Activated T-cell treated with anti-CD3 and anti-CD28 coated beads, Interleukin-2, amount 50 U/mL, for 4 hours (primary cell): Measurements from ENCODE around the gene NME7. TPM values are rescaled to one million over a fixed set of nuclear protein-coding genes. Genes with fewer than 3 reads are reported as not detected.

Experiments
- ATAC-seq, 2 donors: fragments of 200-7000 bp; cut with Tn5 transposase; one replicate each; pipeline ENCODE4 v1.10.0; 2021
- DNase-seq: peaks from one replicate; pipeline ENCODE4 v3.0.0-alpha.2; 2020
- H3K27me3 Mint-ChIP-seq: one replicate; pipeline ENCODE4 v1.8.0; 2021; ENCODE audit warnings: low read depth, mixed read lengths
- H3K36me3 Mint-ChIP-seq: one replicate; pipeline ENCODE4 v1.8.0; 2022; ENCODE audit warnings: mixed read lengths; ENCODE audit not compliant: insufficient read depth
- H3K4me1 Mint-ChIP-seq: one replicate; pipeline ENCODE4 v1.8.0; 2021; ENCODE audit warnings: low read depth, mixed read lengths
- H3K4me3 Mint-ChIP-seq: one replicate; pipeline ENCODE4 v1.8.0; 2021; ENCODE audit warnings: mild to moderate bottlenecking, moderate library complexity, mixed read lengths
- H3K9me3 Mint-ChIP-seq: one replicate; pipeline ENCODE4 v1.8.0; 2021; ENCODE audit warnings: mixed read lengths
- total RNA-seq, 3 donors: library from RNA; stranded (reverse); gene quantifications; one replicate each; pipeline ENCODE4 v1.2.1, GENCODE V29; 2021

NME7 gene
- total RNA-seq, 3 donors from 2014 or later = 9.0 to 18.5 (median 11.7) TPM

DNA sequence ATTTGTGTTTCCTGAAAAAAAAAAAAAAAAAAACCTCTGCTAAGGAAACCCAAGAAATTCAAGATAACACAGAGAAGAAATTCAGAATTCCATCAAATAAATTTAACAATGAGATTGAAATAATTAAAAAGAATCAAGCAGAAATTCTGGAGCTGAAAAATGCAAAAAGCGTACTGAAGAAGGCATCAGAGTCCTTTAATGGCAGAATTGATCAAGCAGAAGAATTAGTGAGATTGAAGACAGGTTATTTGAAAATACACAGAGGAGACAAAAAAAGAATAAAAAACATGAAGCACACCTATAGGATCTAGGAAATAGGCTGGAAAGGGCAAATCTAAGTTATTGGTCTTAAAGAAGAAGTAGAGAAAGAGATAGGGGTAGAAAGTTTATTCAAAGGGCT lies 38.2 kb downstream of the NME7 start:
- Mint-ChIP-seq H3K4me3 (no peak overlapping the region), H3K4me1 (peaks cover 13% of the 10 kb centered on the region), H3K27me3 (no peaks in the 10 kb centered on the region), H3K36me3 (peaks cover 24% of the 10 kb centered on the region), H3K9me3 (peaks cover 20% of the 10 kb centered on the region)
- ATAC-seq (no peak), DNase-seq (no peak)

DNA sequence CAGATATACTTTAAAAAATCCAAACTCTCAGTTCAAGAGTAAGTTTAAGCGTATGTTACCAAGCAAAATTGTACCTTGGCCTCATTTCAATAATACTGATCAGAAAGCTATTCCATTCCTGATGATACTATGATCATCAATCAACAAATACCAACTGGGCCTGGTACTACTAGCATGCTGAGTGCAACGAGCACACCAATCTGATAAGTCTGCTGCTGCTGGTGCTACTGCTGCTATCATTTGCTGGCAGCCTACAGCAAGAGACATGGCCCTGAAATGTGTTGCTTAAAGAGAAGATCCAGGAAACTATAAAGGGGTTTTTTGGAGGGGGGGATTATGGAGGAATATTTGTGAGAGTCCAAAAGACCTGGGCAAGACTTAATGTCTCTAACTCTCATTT lies 39.7 kb downstream of the NME7 start:
- DNase-seq (no peak), ATAC-seq (no peak)
- peaks cover 10% of the 10 kb centered on the region for H3K4me1 Mint-ChIP-seq
- H3K9me3 Mint-ChIP-seq = peaks cover 17% of the 10 kb centered on the region
- H3K27me3 Mint-ChIP-seq = no peaks in the 10 kb centered on the region
- H3K36me3 Mint-ChIP-seq = peaks cover 25% of the 10 kb centered on the region
- no peak overlapping the region for H3K4me3 Mint-ChIP-seq

DNA sequence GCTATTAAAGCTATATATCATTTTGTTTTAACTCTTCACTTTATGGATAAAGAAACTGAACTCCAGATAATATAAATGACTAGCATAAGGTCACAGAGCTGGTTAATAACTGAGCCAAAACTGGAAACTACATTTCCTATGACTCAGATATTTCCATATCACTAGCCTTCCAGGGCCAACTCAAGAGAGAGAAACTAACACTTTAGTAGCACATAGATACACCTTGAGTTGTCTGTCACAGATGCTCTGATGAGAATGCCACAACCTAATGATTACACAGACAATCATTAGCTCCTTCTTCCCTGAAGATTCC lies 40.7 kb downstream of the NME7 start:
- H3K4me3 Mint-ChIP-seq = no peak overlapping the region
- ATAC-seq = peak; percentile 78 to 81

DNA sequence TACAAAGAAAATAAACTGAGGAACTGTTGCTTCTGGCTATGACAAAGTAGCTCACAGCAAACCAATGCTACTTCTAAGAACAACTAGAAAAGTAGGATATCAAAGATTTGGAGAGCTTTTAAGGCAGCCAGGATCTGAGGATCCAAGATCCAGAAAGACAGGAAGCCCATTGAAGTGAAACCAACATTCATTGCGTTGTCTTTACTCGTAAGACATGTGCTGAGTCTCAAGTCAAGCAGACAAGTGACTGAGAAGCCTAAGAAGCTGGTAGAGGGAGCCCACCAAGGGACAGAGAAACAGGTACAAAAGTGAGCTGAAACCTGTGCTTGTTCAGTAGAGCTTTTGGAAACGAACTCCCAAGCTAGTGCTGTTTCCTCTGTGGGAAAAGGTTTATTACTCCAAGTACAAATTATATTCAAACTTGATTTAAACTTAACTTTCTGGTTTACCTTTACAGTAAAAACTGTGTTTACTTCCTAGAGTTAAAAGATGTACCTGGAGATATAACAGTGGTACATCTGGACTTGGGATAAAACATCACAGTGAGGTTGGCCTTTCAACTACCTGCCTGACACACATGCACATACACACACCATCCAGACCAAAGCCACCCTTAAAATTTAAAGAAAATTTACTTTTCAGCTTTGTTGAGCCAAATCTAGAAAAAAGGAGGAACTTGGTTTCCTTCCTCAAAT lies 41.2 kb downstream of the NME7 start:
- Mint-ChIP-seq H3K9me3 (peaks cover 17% of the 10 kb centered on the region), H3K27me3 (no peaks in the 10 kb centered on the region), H3K4me1 (peaks cover 10% of the 10 kb centered on the region), H3K4me3 (no peak overlapping the region), H3K36me3 (peaks cover 28% of the 10 kb centered on the region)
- no peak for DNase-seq
- ATAC-seq = peak in 1 of 2 donors; percentile 25

More for the DNA sequence above, 40.7 kb downstream of the NME7 start:
- Mint-ChIP-seq H3K4me1 (peaks cover 10% of the 10 kb centered on the region), H3K36me3 (peaks cover 27% of the 10 kb centered on the region), H3K27me3 (no peaks in the 10 kb centered on the region), H3K9me3 (peaks cover 17% of the 10 kb centered on the region)
- DNase-seq = no peak

DNA sequence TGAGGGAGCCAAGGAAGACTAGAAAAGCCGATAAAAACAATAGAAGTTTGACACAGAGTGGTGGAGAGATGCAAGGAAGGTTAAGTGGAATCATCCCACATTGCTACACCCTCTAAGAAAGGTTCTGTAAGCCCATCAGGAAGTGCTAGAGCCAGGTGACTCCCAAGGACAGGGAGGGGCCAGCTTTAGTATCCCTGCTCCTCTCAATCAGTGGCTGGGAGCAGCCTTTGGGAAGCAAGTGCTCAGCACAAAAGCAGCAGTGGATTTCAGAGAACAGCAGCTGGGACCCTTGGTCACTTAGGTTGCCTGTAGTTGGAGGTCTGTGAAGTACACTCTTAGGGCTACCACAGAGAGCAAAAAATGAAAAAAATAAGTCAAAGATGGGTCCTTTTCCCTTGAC lies 42.5 kb downstream of the NME7 start:
- DNase-seq = no peak
- no peak for ATAC-seq

DNA sequence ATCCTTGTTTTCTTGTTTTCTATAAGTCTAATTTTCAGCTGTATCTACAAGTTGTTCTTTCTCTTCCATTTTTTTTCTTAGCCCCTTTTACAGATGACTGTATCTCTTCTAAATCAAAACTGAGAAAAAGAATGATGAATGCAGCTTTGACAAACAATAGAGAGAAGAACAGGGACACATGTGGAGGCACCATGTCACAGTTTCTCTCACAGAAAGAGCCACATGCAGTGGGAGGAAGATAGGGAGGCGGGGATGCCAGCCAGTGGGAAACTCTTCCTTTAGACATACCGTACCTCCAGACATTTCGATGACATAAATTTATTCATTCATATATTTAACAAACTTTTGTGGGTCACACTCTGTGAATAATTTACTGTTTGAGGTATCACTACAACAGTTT lies 45.5 kb downstream of the NME7 start:
- Mint-ChIP-seq H3K36me3 (peaks cover 20% of the 10 kb centered on the region), H3K27me3 (no peaks in the 10 kb centered on the region), H3K9me3 (no peaks in the 10 kb centered on the region), H3K4me3 (no peak overlapping the region), H3K4me1 (peaks cover 6% of the 10 kb centered on the region)
- no peak for DNase-seq
- ATAC-seq = no peak

More for the DNA sequence above, 42.5 kb downstream of the NME7 start:
- H3K27me3 Mint-ChIP-seq = no peaks in the 10 kb centered on the region
- peaks cover 12% of the 10 kb centered on the region for H3K9me3 Mint-ChIP-seq
- peaks cover 22% of the 10 kb centered on the region for H3K36me3 Mint-ChIP-seq
- peaks cover 10% of the 10 kb centered on the region for H3K4me1 Mint-ChIP-seq
- no peak overlapping the region for H3K4me3 Mint-ChIP-seq

DNA sequence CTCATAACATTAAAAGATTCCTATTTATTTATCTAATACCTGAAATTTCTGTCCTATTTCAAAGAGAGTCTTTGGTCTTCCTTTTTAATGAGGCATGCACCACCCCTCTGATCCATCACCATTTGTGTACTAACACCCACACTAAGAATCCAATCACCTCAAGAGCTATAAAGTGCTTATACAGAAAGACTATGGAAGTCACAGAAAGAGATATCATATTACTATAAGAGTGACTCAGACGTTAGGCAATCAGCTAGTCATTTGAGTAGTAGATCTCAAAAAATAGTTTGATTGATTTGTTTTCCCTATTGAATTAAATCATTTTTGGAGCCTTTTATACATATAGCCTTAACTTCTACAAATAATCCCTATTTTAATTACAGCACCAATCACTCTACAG lies 46.1 kb downstream of the NME7 start:
- ATAC-seq (peak in 1 of 2 donors; percentile 48), DNase-seq (no peak)
- Mint-ChIP-seq H3K9me3 (no peaks in the 10 kb centered on the region), H3K4me3 (no peak overlapping the region), H3K27me3 (no peaks in the 10 kb centered on the region), H3K4me1 (peaks cover under 1% of the 10 kb centered on the region), H3K36me3 (peaks cover 20% of the 10 kb centered on the region)

DNA sequence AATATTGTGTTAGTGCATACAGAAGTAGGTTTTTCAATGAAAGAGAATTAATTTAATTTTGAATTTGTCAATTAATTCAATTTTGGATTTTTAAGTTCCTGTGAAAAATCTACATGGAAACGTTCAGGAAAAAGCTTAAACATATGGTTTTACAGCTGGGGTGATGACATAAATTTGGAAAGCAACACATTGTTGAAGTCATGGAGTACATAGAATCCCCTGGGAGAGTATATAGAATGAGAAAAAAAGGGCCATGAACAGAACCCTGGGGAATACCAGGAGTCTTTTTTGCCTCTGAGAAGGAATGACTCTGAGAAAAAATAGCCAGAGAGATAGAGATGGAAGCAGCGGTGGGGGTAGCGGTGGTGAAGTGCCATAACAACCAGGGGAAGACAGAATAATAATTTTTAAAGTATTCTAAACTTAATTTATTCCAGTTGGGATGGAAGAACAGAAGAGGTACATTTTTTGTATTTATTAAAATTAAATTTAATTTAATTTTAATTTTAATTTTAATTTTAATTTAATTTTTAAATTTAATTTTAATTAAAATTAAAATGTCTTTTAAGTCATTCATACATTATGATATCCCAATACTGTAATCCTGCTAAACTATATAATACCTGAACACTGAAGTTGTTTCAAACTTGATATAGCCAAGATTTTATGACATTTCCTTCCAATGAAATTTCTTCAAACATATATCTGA lies 48.9 kb downstream of the NME7 start:
- Mint-ChIP-seq H3K4me3 (no peak overlapping the region), H3K9me3 (no peaks in the 10 kb centered on the region), H3K4me1 (no peaks in the 10 kb centered on the region), H3K36me3 (peaks cover 18% of the 10 kb centered on the region), H3K27me3 (no peaks in the 10 kb centered on the region)
- no peak for ATAC-seq
- no peak for DNase-seq

DNA sequence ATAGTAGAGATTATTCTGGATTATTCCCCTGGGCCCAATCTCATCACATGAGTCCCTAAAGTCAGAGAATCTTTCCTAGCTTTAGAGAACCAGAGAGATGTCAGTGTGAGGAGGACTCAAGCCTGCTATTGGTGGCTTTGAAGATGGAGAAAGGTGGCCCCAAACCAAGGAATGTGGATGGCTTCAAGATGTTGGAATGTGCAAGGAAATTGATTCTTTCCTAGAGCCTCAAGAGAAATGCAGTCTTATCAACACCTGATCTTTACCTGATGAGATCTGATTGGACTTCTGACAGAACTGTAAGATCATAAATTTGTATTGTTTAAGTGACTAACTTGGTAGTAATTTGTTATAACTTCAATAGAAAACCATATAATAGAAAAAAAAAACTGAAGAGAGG lies 51.0 kb downstream of the NME7 start:
- Mint-ChIP-seq H3K27me3 (no peaks in the 10 kb centered on the region), H3K9me3 (no peaks in the 10 kb centered on the region), H3K4me3 (no peak overlapping the region), H3K4me1 (peaks cover 9% of the 10 kb centered on the region), H3K36me3 (peaks cover 13% of the 10 kb centered on the region)
- ATAC-seq (no peak), DNase-seq (no peak)

DNA sequence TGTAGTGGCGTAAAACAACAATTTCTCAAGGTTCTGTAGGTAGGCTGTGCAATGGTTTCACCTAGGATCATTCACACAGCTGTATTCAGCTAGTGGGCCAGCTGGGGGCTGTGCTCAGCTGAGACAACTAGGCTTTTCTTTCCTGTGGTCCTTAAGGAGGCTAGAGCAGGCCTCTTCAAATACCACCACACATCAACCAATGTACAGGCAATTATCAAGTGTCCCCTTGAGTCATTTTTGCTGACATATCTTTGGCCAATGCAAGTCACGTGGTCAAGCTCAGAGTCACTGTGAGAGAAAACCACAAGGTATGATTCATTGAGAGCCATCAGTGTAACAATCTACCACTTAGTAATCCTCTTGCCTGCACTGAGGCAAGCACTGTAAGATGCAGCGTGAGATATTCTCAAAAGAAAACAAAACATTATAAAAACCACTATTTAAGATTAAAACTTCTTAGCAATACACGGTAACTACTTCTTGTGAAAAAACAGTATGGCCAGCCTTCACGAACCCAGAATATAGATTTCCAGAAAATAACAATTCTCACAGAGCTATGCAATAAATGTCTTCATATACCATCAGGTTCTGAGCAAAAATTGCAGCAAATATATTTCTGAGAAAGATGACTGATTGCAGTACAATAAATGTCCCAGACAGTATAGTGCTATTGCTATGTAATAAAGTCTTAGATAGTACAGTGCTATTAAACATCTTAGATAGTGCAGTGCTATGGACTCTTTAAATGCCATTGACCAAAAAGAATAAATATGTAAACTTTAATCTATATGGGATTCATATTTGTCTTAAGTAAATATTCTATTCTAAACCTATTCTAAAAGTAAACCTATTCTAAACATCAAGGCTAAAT lies 55.3 kb downstream of the NME7 start:
- ATAC-seq (peak; percentile 92 to 98), DNase-seq (peak; percentile 6)
- H3K9me3 Mint-ChIP-seq = no peaks in the 10 kb centered on the region
- peaks cover 11% of the 10 kb centered on the region for H3K36me3 Mint-ChIP-seq
- peaks cover 17% of the 10 kb centered on the region for H3K4me1 Mint-ChIP-seq
- H3K4me3 Mint-ChIP-seq = no peak overlapping the region
- no peaks in the 10 kb centered on the region for H3K27me3 Mint-ChIP-seq

DNA sequence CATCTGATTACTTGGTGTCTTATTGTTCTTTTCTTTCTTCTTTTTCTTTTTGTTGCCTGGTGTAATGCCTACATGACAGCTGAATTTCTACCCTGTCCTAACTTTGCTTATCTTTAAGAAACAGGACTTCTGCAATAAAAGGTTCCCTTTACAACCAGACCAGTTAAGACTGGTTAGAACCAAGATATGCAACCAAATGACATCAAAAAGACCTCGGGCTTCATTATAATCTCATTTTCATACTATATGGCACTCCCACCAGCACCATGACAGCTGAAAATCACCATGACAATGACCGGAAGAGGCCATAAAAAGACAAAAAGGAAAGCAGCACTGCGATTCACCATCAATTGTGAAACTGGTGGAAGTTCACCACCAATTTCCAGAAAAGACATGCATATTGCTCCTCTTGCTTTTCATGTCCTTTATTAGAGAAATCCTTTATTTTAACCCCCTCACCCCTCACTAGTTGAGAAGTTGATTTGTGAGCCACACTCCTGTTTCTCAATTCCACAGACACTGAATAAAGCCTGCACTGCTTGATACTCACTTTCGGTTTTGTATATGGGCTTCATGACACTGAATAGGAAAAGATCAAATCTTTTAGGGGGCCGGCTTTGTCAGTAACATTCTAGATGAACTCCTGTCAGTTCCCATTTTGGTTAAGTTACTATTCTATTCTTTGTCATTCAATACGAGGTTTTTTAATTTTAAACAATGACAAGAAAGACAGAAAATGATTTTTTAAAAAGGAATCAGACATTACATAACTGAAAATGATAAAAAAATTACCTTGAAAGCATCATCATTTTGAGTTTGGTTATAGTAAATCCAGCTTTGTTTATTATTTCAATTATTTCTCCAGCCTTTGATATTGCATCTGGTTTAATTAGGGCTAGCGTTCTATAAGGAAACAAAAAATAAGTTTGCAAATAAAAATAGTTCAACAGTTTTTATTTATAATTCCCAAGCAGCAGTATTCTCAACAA lies 58.1 kb downstream of the NME7 start:
- Mint-ChIP-seq H3K9me3 (no peaks in the 10 kb centered on the region), H3K27me3 (no peaks in the 10 kb centered on the region), H3K4me3 (peak overlapping the region; percentile 3), H3K36me3 (peaks cover 32% of the 10 kb centered on the region), H3K4me1 (peaks cover 17% of the 10 kb centered on the region)
- no peak for DNase-seq
- ATAC-seq = peak in 1 of 2 donors; percentile 53

DNA sequence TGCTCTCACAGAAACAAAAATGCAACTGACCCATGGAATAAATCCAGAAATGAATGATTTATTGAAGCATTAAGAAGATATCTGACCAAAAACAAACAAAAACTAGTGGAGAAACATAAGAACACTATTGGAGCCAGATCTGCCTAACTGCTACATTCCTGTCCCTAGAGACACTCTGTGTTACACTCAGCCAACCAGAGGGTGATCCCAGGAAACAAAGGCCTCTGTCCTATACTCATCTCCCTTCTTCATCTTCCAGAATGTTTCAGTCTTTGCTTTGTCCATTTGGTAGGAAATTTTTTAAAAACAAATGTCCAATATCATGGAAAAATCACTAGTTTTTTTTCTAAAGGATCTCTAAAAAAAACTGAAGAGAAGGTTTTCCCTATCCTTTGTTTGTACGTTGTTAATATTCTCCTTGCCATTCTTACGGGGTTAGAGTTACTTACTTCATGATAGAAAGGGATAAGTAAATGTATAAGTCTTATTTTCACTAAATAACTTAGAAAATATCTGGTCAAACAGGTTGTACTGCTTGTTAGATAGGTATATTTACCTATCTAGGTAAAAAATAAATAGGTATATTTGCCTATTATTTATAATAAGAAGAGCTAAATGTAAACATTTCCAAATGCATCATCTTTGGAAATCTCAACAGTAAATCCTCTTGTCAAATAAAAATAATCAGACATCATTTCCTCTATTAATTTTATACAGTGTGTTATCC lies 59.1 kb downstream of the NME7 start:
- Mint-ChIP-seq H3K4me1 (peaks cover 17% of the 10 kb centered on the region), H3K4me3 (no peak overlapping the region), H3K9me3 (no peaks in the 10 kb centered on the region), H3K27me3 (no peaks in the 10 kb centered on the region), H3K36me3 (peaks cover 32% of the 10 kb centered on the region)
- ATAC-seq (no peak), DNase-seq (no peak)

DNA sequence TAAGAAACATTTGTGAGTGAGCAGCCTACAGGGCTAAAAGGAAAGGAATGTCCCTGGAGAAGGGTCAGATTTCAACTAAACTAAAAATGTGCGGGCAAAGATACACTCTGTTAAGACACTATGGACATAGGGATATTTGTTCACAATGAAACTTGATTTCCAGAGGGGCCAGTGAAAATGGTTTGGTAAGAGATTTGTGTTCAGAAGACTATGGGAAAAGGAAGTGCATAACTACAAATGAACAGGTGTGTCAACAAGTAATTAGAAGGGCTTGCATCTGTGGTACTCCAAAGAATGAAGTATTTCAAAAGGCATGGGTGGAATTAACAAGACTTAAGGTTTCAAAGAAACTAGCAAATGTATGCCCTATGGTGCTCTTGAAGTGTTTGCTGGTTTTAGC lies 60.4 kb downstream of the NME7 start:
- no peak for ATAC-seq
- H3K36me3 Mint-ChIP-seq = peaks cover 36% of the 10 kb centered on the region

More for the DNA sequence above, 60.4 kb downstream of the NME7 start:
- Mint-ChIP-seq H3K27me3 (no peaks in the 10 kb centered on the region), H3K4me3 (no peak overlapping the region), H3K9me3 (peaks cover 3% of the 10 kb centered on the region), H3K4me1 (peaks cover 13% of the 10 kb centered on the region)
- no peak for DNase-seq
